ENCODE data around the gene TRIP4. TPM values are rescaled to one million over a fixed set of nuclear protein-coding genes. Genes with fewer than 3 reads are reported as not detected.

Gene TRIP4
- total and polyA plus RNA-seq, 9 of the 15 experiments (the other 6 are each of a cell fraction or from before 2014, with no cell fraction given) = 7.6 to 23.3 (median 16.7) TPM

DNA sequence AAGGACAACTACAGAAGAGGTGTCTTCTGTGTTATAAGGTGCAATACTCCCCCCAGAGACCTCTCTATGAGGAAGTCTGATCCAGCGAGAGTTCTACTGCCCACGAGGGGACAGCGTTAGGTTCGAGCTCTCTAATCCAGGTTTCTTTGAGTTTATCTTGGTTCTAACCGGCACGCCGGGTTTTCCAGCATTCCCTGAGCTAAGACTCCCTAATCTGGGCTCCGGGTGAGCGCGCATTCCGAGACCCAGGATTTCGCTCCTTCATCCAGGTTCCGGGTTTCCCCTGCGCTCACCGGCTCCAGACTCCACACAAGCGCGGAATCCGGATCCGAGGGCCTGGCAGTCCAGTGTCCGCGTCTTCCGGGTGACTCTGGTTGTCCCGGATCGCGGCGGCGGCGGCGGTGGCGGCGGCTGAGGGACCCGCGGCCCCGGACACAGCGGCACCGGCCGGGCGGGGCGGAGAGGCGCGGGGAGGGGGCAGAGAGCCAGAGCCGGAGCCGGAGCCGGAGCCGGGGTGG lies 72.6 kb downstream of the TRIP4 start, which contains the start of gene ZNF609 (continued):
- TF ChIP-seq TBL1XR1 (IDR thresholded peaks at IDR 0.05; ENCODE audit: low read length in 2 of 2) (peak; percentile 66 to 93; a peak in 2 of 4 replicates), NR4A1 (CRISPR knock-in tag; IDR thresholded peaks at IDR 0.05) (no peak), NR4A1 (tag; IDR thresholded peaks at IDR 0.05) (peak; percentile 58; the same call in 1 of the 2 replicates), ERF (CRISPR knock-in tag; IDR thresholded peaks at IDR 0.05) (no peak), ZNF395 (CRISPR knock-in tag; IDR thresholded peaks at IDR 0.05) (peak; percentile 62; the same call in 1 of the 2 replicates), HIVEP1 (CRISPR knock-in tag; IDR thresholded peaks at IDR 0.05) (0 out of 2 replicates have a peak, but pooled peaks have one; percentile 56), PCBP2 (IDR thresholded peaks at IDR 0.05; ENCODE audit: low read depth, low read length, poor library complexity, severe bottlenecking) (no peak), SAFB (IDR thresholded peaks at IDR 0.05; ENCODE audit: borderline replicate concordance, low read depth, low read length) (no peak), CBX3 (IDR thresholded peaks at IDR 0.05; ENCODE audit: borderline replicate concordance in 1 of 2, low read length in 2 of 2) (peak in 1 of 2 experiments; percentile 80; a peak in 2 of 3 replicates), CAMTA2 (CRISPR knock-in tag; conservative IDR thresholded peaks at IDR 0.05) (no peak), GABPB1 (CRISPR knock-in tag; IDR thresholded peaks at IDR 0.05) (peak; percentile 81), POLR3G (IDR thresholded peaks at IDR 0.05; ENCODE audit: extremely low read depth, insufficient read length, insufficient replicate concordance) (no peak)
- TF ChIP-seq, protein P1, sequence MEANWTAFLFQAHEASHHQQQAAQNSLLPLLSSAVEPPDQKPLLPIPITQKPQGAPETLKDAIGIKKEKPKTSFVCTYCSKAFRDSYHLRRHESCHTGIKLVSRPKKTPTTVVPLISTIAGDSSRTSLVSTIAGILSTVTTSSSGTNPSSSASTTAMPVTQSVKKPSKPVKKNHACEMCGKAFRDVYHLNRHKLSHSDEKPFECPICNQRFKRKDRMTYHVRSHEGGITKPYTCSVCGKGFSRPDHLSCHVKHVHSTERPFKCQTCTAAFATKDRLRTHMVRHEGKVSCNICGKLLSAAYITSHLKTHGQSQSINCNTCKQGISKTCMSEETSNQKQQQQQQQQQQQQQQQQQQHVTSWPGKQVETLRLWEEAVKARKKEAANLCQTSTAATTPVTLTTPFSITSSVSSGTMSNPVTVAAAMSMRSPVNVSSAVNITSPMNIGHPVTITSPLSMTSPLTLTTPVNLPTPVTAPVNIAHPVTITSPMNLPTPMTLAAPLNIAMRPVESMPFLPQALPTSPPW (CRISPR knock-in tag; IDR thresholded peaks at IDR 0.05) = no peak
- TF ChIP-seq, protein P2, sequence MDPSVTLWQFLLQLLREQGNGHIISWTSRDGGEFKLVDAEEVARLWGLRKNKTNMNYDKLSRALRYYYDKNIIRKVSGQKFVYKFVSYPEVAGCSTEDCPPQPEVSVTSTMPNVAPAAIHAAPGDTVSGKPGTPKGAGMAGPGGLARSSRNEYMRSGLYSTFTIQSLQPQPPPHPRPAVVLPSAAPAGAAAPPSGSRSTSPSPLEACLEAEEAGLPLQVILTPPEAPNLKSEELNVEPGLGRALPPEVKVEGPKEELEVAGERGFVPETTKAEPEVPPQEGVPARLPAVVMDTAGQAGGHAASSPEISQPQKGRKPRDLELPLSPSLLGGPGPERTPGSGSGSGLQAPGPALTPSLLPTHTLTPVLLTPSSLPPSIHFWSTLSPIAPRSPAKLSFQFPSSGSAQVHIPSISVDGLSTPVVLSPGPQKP (CRISPR knock-in tag; IDR thresholded peaks at IDR 0.05) = no peak
- TF ChIP-seq, protein P3, sequence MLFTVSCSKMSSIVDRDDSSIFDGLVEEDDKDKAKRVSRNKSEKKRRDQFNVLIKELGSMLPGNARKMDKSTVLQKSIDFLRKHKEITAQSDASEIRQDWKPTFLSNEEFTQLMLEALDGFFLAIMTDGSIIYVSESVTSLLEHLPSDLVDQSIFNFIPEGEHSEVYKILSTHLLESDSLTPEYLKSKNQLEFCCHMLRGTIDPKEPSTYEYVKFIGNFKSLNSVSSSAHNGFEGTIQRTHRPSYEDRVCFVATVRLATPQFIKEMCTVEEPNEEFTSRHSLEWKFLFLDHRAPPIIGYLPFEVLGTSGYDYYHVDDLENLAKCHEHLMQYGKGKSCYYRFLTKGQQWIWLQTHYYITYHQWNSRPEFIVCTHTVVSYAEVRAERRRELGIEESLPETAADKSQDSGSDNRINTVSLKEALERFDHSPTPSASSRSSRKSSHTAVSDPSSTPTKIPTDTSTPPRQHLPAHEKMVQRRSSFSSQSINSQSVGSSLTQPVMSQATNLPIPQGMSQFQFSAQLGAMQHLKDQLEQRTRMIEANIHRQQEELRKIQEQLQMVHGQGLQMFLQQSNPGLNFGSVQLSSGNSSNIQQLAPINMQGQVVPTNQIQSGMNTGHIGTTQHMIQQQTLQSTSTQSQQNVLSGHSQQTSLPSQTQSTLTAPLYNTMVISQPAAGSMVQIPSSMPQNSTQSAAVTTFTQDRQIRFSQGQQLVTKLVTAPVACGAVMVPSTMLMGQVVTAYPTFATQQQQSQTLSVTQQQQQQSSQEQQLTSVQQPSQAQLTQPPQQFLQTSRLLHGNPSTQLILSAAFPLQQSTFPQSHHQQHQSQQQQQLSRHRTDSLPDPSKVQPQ (CRISPR knock-in tag; IDR thresholded peaks at IDR 0.05; ENCODE audit: borderline replicate concordance) = no peak
- TF ChIP-seq, protein P4, sequence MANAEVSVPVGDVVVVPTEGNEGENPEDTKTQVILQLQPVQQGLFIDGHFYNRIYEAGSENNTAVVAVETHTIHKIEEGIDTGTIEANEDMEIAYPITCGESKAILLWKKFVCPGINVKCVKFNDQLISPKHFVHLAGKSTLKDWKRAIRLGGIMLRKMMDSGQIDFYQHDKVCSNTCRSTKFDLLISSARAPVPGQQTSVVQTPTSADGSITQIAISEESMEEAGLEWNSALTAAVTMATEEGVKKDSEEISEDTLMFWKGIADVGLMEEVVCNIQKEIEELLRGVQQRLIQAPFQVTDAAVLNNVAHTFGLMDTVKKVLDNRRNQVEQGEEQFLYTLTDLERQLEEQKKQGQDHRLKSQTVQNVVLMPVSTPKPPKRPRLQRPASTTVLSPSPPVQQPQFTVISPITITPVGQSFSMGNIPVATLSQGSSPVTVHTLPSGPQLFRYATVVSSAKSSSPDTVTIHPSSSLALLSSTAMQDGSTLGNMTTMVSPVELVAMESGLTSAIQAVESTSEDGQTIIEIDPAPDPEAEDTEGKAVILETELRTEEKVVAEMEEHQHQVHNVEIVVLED (CRISPR knock-in tag; IDR thresholded peaks at IDR 0.05) = peak; percentile 38; the same call in 1 of the 2 replicates
- TF ChIP-seq, protein P5, sequence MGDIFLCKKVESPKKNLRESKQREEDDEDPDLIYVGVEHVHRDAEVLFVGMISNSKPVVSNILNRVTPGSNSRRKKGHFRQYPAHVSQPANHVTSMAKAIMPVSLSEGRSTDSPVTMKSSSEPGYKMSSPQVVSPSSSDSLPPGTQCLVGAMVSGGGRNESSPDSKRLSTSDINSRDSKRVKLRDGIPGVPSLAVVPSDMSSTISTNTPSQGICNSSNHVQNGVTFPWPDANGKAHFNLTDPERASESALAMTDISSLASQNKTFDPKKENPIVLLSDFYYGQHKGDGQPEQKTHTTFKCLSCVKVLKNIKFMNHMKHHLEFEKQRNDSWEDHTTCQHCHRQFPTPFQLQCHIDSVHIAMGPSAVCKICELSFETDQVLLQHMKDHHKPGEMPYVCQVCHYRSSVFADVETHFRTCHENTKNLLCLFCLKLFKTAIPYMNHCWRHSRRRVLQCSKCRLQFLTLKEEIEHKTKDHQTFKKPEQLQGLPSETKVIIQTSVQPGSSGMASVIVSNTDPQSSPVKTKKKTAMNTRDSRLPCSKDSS (IDR thresholded peaks at IDR 0.05; ENCODE audit: low read depth, partially characterized antibody) = no peak

All from K562 (cell line).